Tibial nerve (tissue), 4 donors: ENCODE measurements around the gene ZDHHC7. TPM values are rescaled to one million over a fixed set of nuclear protein-coding genes. Genes with fewer than 3 reads are reported as not detected.

Source experiments
- DNase-seq, 2 donors: peaks; one replicate each; pipeline ENCODE4 v3.0.0-alpha.2; 2019; ENCODE audit warnings: low spot score in 2 of 2
- H3K27ac ChIP-seq, 4 donors: fragments of 200-600 bp; sonication (generic) in 3 of 4; one replicate each; pipeline ENCODE4 v1.5.1; 2017 to 2019; ENCODE audit warnings: mild to moderate bottlenecking in 1 of 4
- H3K27me3 ChIP-seq, 2 donors: fragments of 200-600 bp; sonication (generic) in 1 of 2; one replicate each; pipeline versions ENCODE4 v1.5.1 to v1.6.0; 2017 to 2019
- H3K36me3 ChIP-seq, 3 donors: fragments of 200-600 bp; sonication (generic); one replicate each; pipeline ENCODE4 v1.5.1; 2018 to 2019
- H3K4me1 ChIP-seq, 4 donors: fragments of 200-600 bp; sonication (generic) in 3 of 4; one replicate each; pipeline ENCODE4 v1.5.1; 2017 to 2019
- H3K4me3 ChIP-seq, 4 donors: fragments of 200-600 bp; sonication (generic) in 3 of 4; one replicate each; pipeline ENCODE4 v1.5.1; 2017 to 2019; ENCODE audit warnings: mild to moderate bottlenecking in 1 of 4, moderate library complexity in 1 of 4
- H3K9me3 ChIP-seq, 4 donors: fragments of 200-600 bp; sonication (generic) in 3 of 4; one replicate each; pipeline ENCODE4 v1.5.1; 2017 to 2019
- EP300 ChIP-seq, 2 donors: sonication (generic); formaldehyde crosslinking; IDR thresholded peaks; one replicate each; pipeline ENCODE4 v1.6.1; 2017; ENCODE audit warnings: antibody characterized with exemption in 2 of 2, mild to moderate bottlenecking in 1 of 2
- POLR2A ChIP-seq, 2 donors: fragments of 450-650 bp; IDR thresholded peaks; one replicate each; pipeline ENCODE4 v1.6.1; 2017; ENCODE audit warnings: antibody characterized with exemption in 2 of 2, mild to moderate bottlenecking in 2 of 2, moderate library complexity in 2 of 2
- WGBS, 2 donors: methylation state at CpG; one replicate each; pipeline ENCODE4 v1.1.5; 2018; 5-methylcytosine and 5-hydroxymethylcytosine counted together
- total RNA-seq, 4 donors: library from RNA; depleted of rRNA; stranded (reverse); fragments of >200 nt; gene quantifications; one replicate each; pipeline ENCODE4 v1.1.0, GENCODE V29; 2016
- TF ChIP-seq, protein P1 (sequence below), 5 experiments: fragments of 200-600 bp in 3 of 5; fragments of 450-650 bp in 2 of 5; sonication (generic) in 3 of 5; IDR thresholded peaks; one replicate each; pipeline ENCODE4 v1.5.1; 2016 to 2019; ENCODE audit warnings: antibody characterized with exemption in 5 of 5, mild to moderate bottlenecking in 3 of 5, moderate library complexity in 2 of 5

Gene ZDHHC7
- total RNA-seq, 4 donors from 2014 or later, result 58.1 to 75.6 (median 62.6) TPM

DNA sequence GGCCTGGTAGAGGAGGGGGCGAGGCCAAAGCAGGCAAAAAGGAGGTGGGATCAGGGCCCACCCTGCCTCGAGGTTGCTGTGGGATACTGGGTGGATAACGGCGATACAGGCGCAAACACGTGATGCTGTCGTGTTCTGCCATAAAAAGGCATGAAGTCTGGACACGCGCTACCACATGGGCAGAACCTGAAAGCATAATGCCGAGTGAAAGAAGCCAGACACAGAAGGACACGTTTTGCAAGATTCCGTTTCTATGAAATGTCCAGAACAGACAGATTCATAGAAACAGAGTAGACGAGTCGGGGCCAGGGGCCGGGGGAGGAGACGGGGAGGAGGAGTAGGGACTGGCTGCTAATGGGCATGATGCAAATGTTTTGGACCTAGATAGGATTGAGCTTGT is 43.5 kb downstream of the ZDHHC7 start:
- 74 to 78% methylated on average over 16 of the region's 16 CpGs for WGBS, 2 donors
- no peak for DNase-seq
- TF ChIP-seq EP300 (IDR thresholded peaks at IDR 0.05) (no peak), POLR2A (IDR thresholded peaks at IDR 0.05) (no peak)
- TF ChIP-seq, protein P1, sequence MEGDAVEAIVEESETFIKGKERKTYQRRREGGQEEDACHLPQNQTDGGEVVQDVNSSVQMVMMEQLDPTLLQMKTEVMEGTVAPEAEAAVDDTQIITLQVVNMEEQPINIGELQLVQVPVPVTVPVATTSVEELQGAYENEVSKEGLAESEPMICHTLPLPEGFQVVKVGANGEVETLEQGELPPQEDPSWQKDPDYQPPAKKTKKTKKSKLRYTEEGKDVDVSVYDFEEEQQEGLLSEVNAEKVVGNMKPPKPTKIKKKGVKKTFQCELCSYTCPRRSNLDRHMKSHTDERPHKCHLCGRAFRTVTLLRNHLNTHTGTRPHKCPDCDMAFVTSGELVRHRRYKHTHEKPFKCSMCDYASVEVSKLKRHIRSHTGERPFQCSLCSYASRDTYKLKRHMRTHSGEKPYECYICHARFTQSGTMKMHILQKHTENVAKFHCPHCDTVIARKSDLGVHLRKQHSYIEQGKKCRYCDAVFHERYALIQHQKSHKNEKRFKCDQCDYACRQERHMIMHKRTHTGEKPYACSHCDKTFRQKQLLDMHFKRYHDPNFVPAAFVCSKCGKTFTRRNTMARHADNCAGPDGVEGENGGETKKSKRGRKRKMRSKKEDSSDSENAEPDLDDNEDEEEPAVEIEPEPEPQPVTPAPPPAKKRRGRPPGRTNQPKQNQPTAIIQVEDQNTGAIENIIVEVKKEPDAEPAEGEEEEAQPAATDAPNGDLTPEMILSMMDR (IDR thresholded peaks at IDR 0.05), result no peak

DNA sequence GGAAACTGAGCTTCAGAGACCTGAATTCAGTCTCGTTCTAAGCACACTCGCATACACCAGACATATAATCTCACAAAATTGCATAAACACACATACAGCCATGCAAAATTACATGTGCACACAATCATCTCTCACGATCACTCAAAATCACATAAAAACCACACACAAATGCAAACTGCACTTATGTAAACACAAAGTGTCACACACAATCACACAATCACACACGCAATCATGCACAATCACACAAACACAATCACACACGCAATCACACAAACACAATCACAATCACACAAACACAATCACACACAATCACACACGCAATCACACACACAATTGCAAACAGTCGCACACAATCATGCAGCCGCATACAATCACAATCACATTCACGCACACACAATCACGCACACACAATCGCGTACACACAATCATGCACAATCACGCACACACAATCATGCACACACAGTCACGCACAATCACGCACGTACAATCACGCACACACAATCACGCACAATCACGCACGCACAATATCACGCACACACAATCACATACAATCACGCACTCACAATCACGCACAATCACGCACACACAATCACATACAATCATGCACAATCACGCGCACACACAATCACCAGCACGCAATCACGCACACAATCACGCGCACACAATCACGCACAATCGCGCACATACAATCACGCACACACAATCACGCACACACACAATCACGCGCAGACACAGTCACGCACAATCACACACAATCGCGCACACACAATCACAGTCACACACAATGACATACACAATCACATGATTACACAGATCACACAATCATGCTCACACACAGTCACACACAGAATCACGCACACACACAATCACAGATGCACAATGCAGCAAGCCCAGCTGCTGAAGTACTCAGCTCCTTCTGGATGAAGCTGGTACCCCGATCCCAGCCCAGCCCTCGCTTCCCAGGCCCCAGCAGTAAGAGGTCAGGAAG is 45.6 kb downstream of the ZDHHC7 start:
- DNase-seq, result no peak
- Histone ChIP-seq H3K4me1 (peaks cover 0 to 6% (median 0%) of the 10 kb centered on the region in 4 donors), H3K36me3 (no peaks in the 10 kb centered on the region), H3K9me3 (no peaks in the 10 kb centered on the region), H3K4me3 (no peak overlapping the region), H3K27ac (no peak overlapping the region), H3K27me3 (no peaks in the 10 kb centered on the region)
- TF ChIP-seq, protein P1 (IDR thresholded peaks at IDR 0.05), result no peak
- no peak for TF ChIP-seq EP300 (IDR thresholded peaks at IDR 0.05)
- TF ChIP-seq POLR2A (IDR thresholded peaks at IDR 0.05), result no peak
- WGBS, 2 donors, result 89% methylated on average over 43 of the region's 43 CpGs

More for the DNA sequence above, 43.5 kb downstream of the ZDHHC7 start:
- no peak overlapping the region for H3K27ac ChIP-seq
- H3K36me3 ChIP-seq, result no peaks in the 10 kb centered on the region
- no peaks in the 10 kb centered on the region for H3K9me3 ChIP-seq
- no peaks in the 10 kb centered on the region for H3K27me3 ChIP-seq
- peaks cover 0 to 10% (median 0%) of the 10 kb centered on the region in 4 donors for H3K4me1 ChIP-seq
- no peak overlapping the region for H3K4me3 ChIP-seq

DNA sequence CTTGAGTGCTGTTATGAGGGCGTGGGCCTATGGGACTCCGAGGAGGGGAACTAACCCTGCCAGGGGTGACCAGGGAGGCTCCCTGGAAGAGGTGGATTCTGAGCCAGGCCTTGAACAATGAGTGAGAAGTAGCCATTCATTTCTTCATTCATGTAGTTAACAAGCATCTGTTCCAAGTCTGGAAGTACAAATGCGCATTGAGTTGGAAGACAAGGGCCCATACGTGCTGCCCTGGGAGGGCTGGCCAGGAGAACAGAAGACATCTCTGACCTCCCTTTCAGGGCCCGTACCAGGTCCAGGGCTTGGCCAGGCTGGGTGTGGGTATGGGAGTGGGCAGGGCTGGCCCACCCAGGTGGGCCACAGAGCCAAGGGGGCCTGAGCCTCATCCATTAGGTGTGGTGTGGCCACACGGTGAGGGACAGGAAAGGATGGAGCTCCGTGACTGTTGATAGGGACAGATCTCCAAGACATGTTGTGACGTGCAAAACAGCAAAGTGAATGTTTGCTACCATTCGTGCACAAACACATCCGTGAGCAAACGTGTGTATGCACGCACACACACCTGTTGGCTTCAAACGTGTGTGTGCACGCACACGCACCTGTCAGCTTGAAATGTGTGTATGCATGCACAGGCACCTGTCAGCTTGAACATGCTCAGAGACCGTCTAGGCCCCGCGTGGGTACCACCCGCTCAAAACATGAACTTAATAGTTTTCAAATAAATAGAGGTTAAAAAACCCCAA is 46.8 kb downstream of the ZDHHC7 start:
- no peaks in the 10 kb centered on the region for H3K27me3 ChIP-seq
- H3K27ac ChIP-seq, result no peak overlapping the region
- DNase-seq, result no peak
- TF ChIP-seq POLR2A (IDR thresholded peaks at IDR 0.05), result no peak
- TF ChIP-seq, protein P1 (IDR thresholded peaks at IDR 0.05), result no peak
- no peak for TF ChIP-seq EP300 (IDR thresholded peaks at IDR 0.05)
- no peaks in the 10 kb centered on the region for H3K36me3 ChIP-seq
- 89 to 93% methylated on average over 19 of the region's 19 CpGs for WGBS, 2 donors
- no peaks in the 10 kb centered on the region for H3K9me3 ChIP-seq
- H3K4me3 ChIP-seq, result no peak overlapping the region
- H3K4me1 ChIP-seq, result no peaks in the 10 kb centered on the region

DNA sequence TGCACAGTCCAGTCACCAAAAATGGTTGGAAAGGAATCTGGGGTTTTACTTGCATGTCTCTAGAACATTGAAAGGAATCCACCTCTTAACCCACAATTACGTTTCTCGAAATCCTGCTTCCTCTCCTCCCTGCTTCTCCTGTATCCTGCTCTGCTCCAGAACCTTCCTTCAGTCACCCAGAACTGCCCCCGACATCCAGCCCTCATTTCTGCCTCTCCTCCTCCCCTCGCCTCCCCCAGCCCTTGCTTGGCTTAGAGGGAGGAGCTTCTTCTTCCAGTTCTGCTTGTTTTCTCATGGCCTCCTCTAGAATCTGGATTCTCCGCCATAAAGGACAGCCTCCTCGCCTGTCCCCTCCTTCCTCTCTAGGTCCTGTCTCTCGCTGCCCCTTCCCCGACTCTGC is 48.3 kb downstream of the ZDHHC7 start:
- TF ChIP-seq, protein P1 (IDR thresholded peaks at IDR 0.05), result no peak
- TF ChIP-seq EP300 (IDR thresholded peaks at IDR 0.05) (no peak), POLR2A (IDR thresholded peaks at IDR 0.05) (no peak)
- no peaks in the 10 kb centered on the region for H3K9me3 ChIP-seq
- H3K4me3 ChIP-seq, result no peak overlapping the region
- H3K36me3 ChIP-seq, result no peaks in the 10 kb centered on the region
- no peak for DNase-seq
- no peak overlapping the region for H3K27ac ChIP-seq
- WGBS, 2 donors, result 56 to 63% methylated on average over 8 of the region's 8 CpGs
- H3K27me3 ChIP-seq, result no peaks in the 10 kb centered on the region
- H3K4me1 ChIP-seq, result no peaks in the 10 kb centered on the region

DNA sequence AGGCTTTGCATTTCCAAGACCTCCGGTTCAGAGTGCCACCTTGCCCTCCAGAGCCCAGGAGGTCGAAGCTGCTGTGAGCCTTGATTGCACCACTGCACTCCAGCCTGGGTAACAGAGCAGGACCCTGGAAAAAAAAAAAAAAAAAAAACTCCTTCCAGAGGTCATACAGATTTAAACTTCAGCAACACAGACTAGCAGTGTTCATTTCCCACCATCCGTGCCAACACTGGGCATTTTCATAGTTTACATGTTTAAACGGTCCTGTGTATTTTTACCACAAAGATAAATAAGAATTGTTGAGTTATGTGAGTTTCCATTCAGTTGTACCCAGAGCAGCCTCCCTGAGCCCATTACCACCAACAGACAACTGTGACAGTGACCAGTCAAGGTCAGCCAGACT is 50.4 kb downstream of the ZDHHC7 start:
- Histone ChIP-seq H3K36me3 (no peaks in the 10 kb centered on the region), H3K4me3 (no peak overlapping the region), H3K4me1 (no peaks in the 10 kb centered on the region), H3K9me3 (no peaks in the 10 kb centered on the region), H3K27me3 (no peaks in the 10 kb centered on the region), H3K27ac (no peak overlapping the region)
- TF ChIP-seq, protein P1 (IDR thresholded peaks at IDR 0.05), result no peak
- TF ChIP-seq EP300 (IDR thresholded peaks at IDR 0.05), result no peak
- no peak for DNase-seq
- WGBS, 2 donors, result 52 to 73% methylated on average over 4 of the region's 4 CpGs
